GM19193 (cell line): Measurements from ENCODE around the gene URGCP.

Experiments
- POLR2A ChIP-seq: IDR thresholded peaks from 4 replicates; pipeline ENCODE4 v1.6.1; 2011; ENCODE audit not compliant: insufficient read depth, insufficient read length; ENCODE audit errors: extremely low read depth

URGCP gene

GRCh38 chr7:43927810-43928209 is 21.4 kb upstream of the URGCP start:
- TF ChIP-seq POLR2A: no peak

- TF ChIP-seq POLR2A: no peak
These were observed 20.4 kb upstream of the URGCP start for GRCh38 chr7:43926798-43927123.

- peak; percentile 98 for TF ChIP-seq POLR2A
These were observed 19.8 kb upstream of the URGCP start, which contains the start of gene UBE2D4 for GRCh38 chr7:43925984-43926797. Gene UBE2D4, plus strand, starts transcription at chr7:43926436. Its CDS starts 97 bp downstream, at chr7:43926533.

GRCh38 chr7:43922726-43923125 is 16.3 kb upstream of the URGCP start:
- no peak for TF ChIP-seq POLR2A

- no peak for TF ChIP-seq POLR2A
These were observed 15.0 kb upstream of the URGCP start for GRCh38 chr7:43921423-43921822.

- TF ChIP-seq POLR2A: no peak
These were observed 9.5 kb upstream of the URGCP start for GRCh38 chr7:43915907-43916306.

- no peak for TF ChIP-seq POLR2A
These were observed 8.4 kb upstream of the URGCP start for GRCh38 chr7:43914795-43915194.

GRCh38 chr7:43905956-43906330 is 453 bp downstream of the URGCP start:
- TF ChIP-seq POLR2A: no peak

- no peak for TF ChIP-seq POLR2A
These were observed 1.0 kb downstream of the URGCP start for GRCh38 chr7:43905209-43905946.

GRCh38 chr7:43904533-43905208 is 1.7 kb downstream of the URGCP start:
- no peak for TF ChIP-seq POLR2A

GRCh38 chr7:43902542-43903054 is 3.8 kb downstream of the URGCP start:
- TF ChIP-seq POLR2A: no peak

GRCh38 chr7:43895847-43896415 is 10.5 kb downstream of the URGCP start:
- no peak for TF ChIP-seq POLR2A

- no peak for TF ChIP-seq POLR2A
These were observed 15.1 kb downstream of the URGCP start for GRCh38 chr7:43891069-43891955.

- TF ChIP-seq POLR2A: no peak
These were observed 15.9 kb downstream of the URGCP start for GRCh38 chr7:43890468-43890867.
